A172 (cell line): ENCODE measurements around the gene IDS. TPM values are rescaled to one million over a fixed set of nuclear protein-coding genes. Genes with fewer than 3 reads are reported as not detected.
A peak's percentile ranks its signal among the peaks of the same experiment; 100 is the strongest.
"Not testable (repeated sequence)": the region's sequence is repeated elsewhere in the genome, so short reads cannot be mapped to it uniquely, and the experiment has no call there.

Source experiments
- DNase-seq: peaks from one replicate; pipeline ENCODE4 v3.0.0-alpha.2; 2015; ENCODE audit warnings: low spot score
- total RNA-seq: library from RNA; depleted of rRNA; stranded (reverse); fragments of >200 nt; shearing (Covaris generic); gene quantifications from 2 replicates; pipeline ENCODE4 v1.2.3, GENCODE V29; 2014; rRNA removed

The IDS gene, protein sequence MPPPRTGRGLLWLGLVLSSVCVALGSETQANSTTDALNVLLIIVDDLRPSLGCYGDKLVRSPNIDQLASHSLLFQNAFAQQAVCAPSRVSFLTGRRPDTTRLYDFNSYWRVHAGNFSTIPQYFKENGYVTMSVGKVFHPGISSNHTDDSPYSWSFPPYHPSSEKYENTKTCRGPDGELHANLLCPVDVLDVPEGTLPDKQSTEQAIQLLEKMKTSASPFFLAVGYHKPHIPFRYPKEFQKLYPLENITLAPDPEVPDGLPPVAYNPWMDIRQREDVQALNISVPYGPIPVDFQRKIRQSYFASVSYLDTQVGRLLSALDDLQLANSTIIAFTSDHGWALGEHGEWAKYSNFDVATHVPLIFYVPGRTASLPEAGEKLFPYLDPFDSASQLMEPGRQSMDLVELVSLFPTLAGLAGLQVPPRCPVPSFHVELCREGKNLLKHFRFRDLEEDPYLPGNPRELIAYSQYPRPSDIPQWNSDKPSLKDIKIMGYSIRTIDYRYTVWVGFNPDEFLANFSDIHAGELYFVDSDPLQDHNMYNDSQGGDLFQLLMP
- total RNA-seq, result 97.0 and 106 TPM in 2 replicates

DNA sequence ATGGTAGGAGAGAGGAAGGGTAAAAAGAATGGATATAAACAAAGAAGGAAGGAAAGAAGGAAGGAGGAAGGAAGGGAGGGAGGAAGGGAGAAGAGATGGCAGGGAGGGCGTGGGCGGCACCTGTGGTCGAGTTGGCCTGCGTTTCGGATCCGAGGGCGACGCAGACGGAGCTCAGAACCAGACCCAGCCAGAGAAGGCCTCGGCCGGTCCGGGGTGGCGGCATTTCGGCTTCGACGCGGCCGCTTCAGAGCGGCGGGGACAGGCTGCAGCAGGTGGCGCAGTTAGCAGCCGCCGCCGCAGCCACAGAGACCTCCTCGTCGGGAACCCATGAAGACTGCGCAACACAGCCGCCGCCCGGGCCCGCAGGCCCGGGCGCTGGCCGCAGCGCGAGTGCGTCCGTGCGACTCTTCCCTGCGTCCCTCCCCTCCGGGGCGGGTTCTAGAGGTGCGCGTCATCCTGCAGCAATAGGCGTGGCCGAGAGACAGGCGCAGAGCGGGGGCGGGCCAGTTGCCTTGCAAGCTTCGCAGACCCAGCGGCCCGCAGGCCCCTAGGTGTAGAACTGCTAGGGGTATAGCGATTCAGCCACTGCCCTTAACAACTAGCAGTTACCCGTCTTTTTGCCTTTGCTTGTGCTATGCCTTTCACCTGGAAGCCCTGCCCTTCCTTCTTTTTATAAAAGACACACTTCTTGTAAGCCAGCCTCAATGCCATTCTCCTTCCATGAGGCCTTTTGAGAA, at the start of gene IDS:
IDS (minus strand) TSS at position 392 of the 737 bp plus-strand sequence; CDS start at position 223, 169 bp downstream.
- peak; percentile 79 for DNase-seq

DNA sequence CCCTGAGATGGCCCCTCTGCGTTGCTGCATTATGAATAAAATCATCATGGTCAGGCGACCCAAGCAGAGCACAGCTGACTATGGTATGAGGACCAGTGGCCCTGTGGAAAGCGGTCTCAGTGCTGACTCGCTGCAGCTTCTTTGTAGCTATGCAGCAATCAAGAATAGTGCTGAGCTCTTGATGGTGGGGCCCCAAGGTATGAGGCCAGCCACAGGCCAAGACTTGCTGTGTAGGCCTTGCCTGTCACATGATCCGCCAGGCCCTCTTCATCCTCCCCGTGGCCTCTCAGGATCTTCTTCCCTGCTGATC, 46.8 kb upstream of the IDS start:
- not testable (repeated sequence) for DNase-seq

DNA sequence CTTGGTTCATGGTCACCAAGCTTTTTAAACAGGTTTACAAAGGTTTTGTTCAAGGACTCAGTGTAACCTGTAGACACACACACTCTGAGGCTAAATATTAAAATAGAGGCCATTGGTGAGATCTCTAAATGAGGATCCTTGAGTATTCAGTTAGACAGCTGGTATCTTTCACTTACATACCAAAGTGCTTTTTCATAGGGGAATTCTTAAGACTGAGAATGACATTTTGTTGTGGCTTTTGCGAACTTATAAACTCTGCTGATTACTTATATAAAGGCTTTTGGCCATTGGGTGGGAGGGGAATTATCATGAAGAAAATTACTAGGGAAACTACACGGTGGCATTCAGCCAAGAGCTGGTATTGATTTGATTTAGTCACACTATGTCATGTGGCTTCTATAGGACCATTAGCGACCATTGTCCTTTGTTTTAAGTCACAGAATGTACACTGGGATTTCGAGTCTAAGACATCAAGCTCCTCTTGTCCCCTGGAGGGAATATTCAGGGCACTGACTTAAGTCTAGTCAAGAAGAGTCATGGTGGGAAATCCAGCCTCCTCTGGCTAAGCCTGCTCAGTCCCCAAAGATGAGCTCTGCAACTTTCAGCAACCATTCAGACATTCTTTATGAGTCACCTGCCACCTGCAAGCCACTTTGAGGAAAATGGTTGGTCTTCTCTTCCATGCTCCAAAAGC, 46.3 kb upstream of the IDS start:
- DNase-seq, result not testable (repeated sequence)

DNA sequence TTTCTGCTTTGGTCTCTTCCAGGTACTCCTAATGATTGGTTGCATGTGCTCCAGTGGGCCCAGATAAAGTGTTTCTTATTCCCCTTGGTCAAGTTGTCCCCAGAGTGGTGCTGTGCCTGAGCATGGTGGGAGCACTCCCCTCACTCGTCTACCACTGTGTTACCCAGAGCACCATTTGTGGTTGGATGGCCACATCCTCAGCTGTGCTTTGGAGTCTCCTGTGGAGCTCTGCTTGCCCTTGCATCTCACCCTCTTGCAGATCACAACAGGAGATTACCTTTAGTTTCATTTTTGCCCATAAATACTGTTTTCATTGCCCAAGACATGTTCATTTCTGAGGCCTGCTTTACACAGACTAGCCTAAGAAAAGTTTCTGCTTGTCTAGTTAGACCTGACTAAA, 45.3 kb upstream of the IDS start:
- not testable (repeated sequence) for DNase-seq

DNA sequence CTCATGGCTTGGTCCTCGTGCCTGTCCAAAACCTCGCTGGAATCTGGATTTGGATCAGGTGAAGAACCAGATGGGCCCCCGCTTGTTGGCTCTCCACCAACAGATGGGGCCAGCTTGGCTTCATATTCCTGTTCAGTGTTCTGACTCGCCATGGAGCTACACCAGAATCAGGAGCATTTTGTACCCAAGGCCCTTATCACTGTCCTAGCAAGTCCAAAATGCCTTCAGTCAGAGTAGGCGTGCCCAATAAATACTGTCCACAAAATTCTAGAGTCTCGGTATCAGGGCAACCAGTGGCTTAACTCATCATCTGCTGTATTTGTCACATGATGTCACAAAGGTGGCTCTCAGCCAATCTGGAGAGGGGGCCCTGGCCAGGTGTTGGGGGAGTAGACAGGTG, 44.6 kb upstream of the IDS start, which contains the start of gene HSFX3:
HSFX3 (minus strand) TSS at position 224 of the 400 bp plus-strand sequence; CDS start at position 152, 72 bp downstream.
- not testable (repeated sequence) for DNase-seq

DNA sequence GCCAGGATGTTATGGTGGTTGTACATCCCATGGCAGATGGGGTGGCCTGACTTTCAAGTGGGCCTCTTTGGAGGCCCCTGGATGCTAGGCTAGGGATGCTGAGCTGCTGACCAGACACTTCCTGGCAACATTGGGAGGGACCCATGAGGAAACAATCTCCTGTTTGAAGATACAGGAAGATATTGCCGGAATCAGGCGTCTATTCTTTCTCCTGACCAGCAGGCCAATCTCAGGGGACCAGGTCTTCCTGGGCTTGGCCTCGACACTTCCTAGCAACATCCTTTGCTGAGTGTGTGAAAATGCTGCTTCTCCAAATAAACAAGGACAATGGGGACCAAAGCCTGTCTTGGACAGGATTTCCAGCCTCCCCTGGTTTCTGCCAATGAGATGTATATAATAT, 42.7 kb upstream of the IDS start:
- not testable (repeated sequence) for DNase-seq

DNA sequence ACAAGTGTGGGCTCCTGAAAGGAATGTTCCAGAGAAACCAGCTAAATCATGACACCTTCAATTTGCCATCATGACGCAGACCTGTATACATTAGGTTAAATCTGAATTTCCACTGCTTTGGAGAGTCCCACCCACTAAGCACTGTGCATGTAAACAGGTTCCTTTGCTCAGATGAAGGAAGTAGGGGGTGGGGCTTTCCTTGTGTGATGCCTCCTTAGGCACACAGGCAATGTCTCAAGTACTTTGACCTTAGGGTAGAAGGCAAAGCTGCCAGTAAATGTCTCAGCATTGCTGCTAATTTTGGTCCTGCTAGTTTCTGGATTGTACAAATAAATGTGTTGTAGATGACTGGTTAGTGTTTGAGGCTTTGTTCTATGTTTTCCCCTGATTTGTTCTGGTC, 41.9 kb upstream of the IDS start:
- DNase-seq, result not testable (repeated sequence)

DNA sequence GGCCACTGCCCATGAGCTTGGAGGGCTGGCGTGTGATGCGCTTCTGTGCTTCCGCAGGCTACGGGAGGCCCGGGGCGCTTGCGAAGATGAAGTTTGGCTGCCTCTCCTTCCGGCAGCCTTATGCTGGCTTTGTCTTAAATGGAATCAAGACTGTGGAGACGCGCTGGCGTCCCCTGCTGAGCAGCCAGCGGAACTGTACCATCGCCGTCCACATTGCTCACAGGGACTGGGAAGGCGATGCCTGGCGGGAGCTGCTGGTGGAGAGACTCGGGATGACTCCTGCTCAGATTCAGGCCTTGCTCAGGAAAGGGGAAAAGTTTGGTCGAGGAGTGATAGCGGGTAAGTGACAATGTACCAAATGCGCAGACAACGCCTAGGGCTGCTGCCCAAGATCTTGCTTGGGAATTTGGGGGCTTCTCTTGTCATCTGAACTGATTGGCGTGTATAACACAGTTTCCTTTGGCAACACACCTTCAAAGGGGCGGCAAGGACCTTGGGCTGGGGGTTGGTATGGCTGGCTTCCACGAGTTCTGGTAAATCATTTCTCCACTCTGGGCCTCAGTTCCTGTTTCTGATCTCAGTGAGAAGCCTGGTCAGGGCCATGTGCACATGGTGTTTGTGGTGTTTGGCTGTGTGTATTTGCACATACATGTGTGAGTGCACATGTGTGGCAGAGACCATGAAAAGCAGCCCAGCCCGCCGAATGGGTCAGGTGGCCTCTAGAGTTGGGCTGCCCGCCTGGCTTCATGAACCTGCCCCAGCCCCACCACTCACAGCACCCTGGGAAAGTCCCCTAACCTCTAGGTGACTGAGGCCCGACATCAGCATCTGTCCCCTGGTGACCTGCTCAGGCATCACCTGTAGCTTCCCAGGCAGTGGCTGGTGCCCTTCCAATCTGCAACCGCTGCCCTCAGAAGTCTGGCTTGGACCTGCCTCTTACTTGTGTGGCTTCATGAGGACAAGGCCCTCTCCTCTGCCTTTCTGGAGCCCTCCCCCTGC, 40.7 kb upstream of the IDS start:
- DNase-seq, result not testable (repeated sequence)

DNA sequence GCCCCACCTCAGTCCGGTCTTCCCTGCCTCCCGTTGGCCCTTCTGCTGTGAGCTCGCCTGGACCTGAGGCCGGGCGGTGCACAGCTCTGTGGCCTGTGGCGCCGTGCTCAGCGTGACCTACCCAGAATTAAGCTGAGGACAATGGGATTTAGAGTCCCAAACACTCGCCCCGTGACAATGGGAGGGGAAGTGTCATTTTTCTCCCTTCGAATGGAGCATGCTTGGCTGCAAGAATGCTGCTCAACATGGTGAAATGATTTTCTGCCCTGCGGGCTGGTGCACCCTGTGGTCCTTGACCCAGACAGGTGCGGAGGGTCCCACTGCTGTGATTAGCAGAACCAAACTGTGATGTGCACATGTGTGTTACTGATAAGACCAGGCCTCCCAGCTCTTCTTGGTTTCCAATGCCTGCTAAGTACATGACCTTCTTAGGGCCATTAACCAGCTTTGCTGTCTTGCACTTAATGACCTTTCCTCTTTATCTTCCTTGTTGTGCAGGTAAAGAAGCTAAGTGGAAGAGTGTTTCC, 36.5 kb upstream of the IDS start:
- no peak for DNase-seq

DNA sequence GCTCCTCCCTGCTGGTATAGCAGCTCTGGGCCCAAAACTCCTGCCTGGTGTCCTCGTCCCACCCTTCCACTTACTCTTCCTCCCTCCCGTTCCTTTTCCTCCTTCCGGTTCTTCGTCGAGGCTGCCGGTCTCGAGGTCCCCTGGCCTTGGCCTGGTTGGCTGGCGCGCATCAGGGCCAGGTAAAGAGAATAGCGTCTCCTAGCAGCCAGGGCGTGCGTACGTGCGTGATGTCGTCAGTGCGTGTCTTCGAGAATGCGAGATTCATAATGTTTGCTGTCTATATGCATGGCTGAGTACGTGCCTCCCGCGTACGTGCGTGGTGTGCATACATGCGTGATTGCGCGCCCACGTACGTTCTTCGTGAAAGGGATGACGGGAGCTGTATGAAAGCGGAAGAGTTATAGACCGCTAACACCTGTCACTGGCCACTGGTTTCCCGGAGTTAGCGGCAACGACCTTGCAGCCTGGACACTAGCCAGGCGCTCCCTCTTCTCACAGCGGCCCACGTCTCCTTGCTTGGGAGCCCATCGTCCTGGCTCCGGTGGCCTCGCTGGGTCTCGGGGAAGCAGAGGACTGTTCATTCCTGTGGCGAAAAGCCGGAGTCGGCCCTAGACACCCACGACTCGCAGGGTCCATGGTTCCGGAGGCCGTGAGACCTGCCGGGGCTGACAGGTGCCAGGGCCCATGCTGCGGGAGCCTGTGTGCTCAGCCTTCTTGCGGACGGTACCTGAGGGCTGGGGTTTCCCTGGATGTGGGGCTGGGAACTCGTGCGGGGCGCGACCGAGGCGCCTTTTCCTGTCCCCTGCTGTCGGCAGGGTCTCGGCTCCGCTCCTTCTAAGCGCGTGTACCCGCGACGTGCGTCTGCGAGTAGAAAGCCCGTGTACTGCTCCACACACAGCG, 35.8 kb upstream of the IDS start, which contains the start of gene EOLA1:
EOLA1 (plus strand) TSS at position 392 of the 900 bp plus-strand sequence. CDS start 4,619 bp downstream, outside the sequence.
- DNase-seq, result peak; percentile 87

DNA sequence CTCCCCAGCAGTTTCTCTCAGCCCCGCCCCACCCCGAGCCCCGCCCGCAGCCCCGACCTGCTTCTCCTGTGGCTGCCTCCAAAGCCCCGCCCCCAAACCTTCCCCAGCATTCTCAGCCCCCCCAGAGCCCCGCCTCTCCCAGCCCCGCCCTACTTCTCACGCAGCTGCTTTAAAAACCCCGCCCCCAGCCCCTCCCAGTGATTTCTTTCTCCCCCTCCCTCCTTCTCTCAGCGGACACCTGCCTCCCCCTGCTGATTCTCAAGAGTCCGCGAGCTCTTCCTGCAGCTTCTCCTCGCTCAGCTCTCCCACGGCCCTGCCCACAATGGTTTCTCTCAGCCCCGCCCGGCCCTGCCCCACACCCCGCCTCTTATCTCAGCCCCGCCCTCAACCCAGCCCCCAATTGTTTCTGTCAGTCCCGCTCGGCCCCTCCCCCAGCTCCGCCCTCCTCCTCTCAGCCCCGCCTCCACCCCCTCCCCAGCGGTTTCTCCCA, 35.1 kb upstream of the IDS start:
- DNase-seq, result peak; percentile 85

DNA sequence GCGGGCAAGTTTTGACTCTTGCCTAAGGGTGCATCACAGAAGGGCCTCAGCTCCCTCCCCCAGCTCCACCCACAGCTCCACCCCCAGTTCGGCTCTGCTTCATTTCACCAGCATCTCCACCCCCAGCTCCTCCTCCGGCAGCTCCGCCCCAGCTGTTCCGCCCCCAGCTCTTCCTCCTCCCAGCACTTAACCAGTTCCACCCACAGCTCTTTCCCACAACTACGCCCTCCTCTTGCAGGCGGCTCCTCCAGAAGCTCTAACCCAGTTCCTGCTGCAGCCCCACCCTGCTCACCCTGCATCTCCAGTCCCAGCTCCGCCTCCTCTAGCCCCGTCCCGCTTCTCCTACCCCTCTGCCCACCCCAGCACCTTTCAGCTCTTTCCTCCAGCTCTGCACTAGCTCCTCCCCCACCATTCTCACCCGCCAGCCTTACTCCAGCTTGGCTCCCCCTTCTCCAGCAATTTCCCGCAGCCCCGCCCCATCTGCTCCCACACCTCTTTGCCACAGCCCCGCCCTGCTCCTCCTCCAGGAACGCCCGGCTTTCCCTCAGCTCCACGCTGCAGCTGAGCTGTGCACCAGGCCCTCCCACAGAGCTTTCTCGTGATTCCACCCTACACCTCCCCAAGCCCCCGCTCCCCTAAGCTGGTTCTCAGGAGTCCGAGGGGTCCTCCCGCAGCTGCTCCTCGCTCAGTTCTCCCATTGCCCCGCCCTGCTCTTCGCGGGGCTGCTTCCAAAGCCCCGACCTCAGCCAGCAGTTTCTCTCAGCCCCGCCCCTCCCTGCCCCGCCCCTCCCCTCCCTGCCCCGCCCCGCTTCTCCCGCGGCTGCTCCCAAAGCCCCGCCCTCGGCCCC, 34.4 kb upstream of the IDS start:
- peak; percentile 96 for DNase-seq

DNA sequence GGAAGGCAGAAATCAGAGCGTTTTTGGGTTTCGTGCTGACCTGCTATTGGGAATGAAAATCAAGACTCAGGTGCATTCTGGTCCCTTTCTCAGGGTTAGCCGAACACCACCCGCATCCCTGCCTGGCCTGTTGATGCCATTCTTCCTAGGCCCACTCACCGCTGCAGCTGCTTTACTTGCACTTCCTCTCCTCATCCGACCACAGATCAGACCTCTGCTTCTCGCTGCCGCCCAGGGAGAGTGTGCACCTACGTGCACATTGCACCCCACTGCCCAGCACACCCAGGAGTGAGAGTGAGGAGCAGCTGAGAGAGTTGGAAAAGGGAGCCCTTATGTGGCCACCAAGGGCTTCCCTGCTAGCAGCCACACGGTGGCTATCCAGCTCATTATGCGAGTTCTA, 32.4 kb upstream of the IDS start:
- DNase-seq, result not testable (repeated sequence)

DNA sequence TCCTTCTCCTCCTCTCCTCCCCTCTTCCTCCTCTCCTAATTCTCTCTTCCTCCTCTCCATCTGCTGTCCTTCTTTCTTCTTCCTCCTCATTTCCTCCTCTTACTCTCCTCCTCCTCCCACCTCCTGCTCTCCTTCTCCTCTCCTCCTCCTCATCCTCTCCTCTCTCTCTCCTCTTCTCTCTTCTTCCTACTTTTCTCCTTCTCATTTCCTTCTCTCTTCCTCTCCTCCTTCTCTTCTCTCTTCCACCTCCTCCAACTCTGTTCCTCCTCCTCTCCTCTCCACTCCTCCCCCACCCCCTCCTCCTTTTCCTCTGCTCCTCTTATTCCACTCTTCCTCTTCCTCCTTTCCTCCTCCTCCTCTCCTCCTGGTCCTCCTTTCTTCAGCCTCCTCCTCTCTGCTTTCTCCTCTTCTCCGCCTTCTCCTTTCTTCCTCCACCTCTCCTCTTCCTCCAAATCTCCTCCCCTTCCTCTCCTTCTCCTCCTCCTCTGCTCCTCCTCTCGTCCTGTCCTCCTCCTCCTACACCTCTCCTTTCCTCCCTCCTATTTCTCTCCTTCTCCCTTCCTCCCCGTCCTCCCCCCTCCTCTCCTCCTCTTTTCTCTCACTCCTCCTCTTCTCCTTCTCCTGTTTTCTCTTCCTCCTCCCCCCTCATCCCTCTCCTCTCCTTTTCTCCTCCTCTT, 30.0 kb upstream of the IDS start:
- DNase-seq, result not testable (repeated sequence)

DNA sequence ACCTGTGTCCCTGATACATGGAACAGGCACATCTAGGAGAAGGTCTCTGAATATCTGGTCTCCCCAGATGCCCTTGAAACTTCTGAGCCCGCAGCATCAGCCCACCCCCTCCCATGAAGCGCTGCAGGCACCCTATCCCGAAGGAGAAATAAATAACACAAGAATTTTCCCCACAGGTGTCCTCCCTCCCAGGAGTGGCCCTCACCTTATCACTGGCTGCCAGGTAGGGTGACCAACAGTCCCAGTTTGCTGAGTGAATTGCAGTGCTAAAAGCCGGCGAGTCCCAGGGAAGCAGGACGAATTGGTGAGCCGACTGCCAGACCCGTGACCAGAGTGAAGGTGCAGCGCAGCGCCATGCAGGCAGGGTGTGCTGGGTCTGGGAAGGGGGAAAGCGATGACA, 28.9 kb upstream of the IDS start:
- not testable (repeated sequence) for DNase-seq

DNA sequence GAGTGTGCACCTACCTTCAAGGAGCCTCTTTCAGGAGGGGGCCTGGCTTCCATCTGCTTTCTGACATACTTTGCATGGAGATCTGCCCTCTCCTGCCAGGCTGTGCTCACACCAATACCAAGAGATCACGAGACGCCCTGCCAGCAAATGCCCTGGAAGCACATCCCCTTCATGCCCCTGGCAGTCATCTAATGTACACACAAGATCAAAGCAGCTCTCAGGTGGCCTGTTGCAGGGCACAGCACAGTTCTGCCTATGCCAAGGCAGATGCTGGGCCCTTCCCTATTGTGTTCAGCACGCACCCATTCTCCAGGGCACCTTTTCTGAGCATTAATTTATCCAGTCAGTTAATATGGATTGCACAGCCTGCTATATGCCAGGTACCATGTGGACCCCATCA, 27.8 kb upstream of the IDS start:
- DNase-seq, result not testable (repeated sequence)

DNA sequence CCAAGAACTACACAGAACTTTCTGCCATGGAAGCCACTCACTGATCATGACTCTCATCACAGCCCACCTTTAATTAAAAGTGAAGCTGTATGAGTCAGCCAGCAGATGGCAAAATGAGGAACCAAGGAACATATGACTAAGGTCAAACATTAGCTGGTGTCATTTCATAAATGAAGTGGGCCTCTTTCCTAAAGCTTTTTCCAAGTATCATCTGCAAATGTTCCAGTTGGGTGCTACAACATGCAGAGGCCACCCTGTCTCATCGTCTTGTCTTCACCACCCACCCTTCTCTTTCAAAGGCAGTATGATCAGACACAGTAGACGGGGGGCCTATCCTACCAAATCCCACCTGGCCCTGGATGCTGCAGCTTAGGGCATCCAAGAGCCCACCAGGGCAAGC, 26.5 kb upstream of the IDS start:
- no peak for DNase-seq

DNA sequence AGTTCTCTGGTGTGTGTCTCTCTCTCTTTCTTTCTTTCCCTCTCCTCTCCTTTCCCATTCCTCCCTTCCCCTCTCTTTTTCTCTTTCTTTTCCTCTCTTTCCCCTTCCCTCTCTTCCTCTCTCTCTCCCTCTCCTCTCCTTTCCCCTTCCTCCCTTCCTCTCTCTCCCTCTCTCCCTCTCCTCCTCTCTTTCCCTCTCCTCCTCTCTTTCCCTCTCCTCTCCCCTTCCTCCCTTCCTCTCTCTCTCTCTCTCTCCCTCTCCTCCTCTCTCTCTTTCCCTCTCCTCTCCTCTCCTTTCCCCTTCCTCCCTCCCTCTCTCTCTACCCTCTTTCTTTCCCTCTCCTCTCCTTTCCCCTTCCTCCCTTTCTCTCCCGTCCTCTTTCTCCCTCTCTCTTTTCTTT, 23.3 kb upstream of the IDS start:
- no peak for DNase-seq
